Left cardiac atrium (tissue), 4 donors: ENCODE results near the gene OVOL1. TPM values are rescaled to one million over a fixed set of nuclear protein-coding genes. Genes with fewer than 3 reads are reported as not detected.

Experiments used
- ATAC-seq, 2 donors: fragments of 200-7000 bp; cut with Tn5 transposase; one replicate each; pipeline ENCODE4 v1.9.1; 2020; ENCODE audit warnings: mild to moderate bottlenecking in 2 of 2, moderate library complexity in 2 of 2
- DNase-seq: peaks from one replicate; pipeline ENCODE4 v3.0.0-alpha.2; 2020
- intact Hi-C, 2 donors: fragments of 100-400 bp; cut with DNase I; formaldehyde crosslinking; loops; one replicate each; pipeline versions ENCODE4 v1.14.1 to v1.15.1; 2022 to 2023
- total RNA-seq, 2 donors: library from RNA; stranded (reverse); fragmentation: NEBNext Ultra II Directional; extraction: Animal tissue kit (Norgen Biotek cat#: 25700); gene quantifications; one replicate each; pipeline ENCODE4 v1.2.1, GENCODE V29; 2021
- donor health status: DM: no; HTN: yes; CAD: no.
- donor health status: DM: no; HTN: yes; CAD: no; lungs with severe emphysema.
- donor health status: DM: yes; HTN: yes; CAD: no.
- donor health status: Dilated cardiomyopathy.

OVOL1 gene
- total RNA-seq, 2 donors from 2014 or later, result not detected

DNA sequence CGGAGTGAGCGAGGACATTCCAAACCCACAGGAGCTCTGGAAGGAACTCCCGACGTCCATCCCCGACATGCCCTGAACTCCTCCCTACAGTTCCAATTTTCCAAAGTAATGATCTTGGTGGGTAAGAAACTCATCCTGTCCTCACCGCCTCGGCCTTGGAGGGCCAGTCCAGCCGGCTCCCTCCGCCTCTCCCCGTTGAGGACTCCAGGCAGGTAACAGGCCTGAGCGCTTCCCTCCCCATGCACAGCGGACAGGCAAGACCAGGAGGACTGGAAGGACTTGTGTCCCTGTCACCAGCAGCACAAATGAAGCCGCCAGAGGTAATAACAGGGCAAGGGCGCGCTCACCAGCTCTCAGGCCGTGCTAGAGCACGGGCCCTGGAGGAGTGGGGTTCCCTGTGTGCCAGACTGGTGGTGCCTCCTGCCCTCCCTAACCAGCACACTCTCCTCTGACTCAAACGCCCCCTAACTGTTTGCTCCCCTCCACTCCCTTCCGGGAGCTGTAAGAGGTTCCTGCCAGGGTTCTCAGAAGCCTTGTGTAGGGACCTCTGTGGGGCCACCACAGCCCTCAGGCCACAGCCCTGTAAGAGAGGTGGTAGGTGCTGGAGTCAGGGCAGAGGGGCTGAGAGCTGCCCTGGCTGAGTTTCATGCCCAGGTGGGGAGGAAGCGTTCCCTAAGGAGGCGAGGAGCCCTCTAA, 17.1 kb downstream of the OVOL1 start:
- ATAC-seq (no peak), DNase-seq (no peak)
- intact Hi-C loops, result no loop called here

DNA sequence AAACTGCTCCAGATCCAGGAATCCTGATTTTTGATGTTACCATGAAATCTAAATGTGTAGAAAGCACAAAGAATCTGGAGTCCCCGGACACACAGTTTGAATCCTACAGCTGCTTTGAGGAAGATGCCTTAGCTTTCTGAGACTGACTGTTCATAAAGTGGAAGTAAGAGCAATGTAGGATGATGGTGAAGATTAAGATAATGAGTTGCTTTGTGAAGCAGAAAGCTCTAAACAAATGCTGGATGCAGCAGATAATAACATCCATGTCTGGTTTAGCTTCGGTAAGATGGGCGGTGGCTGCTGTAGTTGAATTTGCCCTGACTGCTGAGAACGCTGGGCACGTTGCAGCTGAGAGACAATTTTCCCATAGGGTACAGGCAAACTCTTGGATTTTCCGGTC, 20.1 kb downstream of the OVOL1 start:
- ATAC-seq (no peak), DNase-seq (no peak)
- intact Hi-C loops, result no loop called here

DNA sequence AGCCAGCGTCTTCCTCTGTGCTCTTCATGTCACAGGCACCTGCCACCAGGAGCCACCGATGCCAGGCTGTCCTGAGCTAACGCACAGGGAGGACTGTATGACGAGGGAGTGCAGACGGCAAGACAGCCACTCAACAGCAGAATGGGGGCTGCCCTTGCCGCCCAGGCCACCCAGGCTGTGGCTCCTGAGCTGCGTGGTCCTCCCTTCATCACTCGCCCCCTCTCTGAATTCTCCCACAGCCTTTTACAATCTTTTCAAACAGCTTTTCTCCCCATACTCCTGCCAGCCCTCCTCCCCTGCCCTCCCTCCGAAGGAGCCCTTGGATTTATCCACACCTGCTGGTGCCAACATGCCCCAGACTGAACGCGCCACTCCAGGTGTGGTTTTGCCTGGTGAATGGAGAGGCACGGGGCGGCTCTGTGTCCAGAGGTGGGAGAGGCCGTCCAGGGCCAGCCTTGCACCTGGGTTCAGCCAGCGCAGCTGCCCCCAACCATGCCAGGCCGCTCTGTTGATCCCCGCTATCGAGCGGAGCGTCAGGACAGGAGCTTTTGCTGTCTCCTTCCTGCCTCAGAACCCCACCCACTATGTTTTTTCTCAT, 22.0 kb downstream of the OVOL1 start:
- intact Hi-C loops, result no loop called here
- ATAC-seq, result no peak
- DNase-seq, result no peak

DNA sequence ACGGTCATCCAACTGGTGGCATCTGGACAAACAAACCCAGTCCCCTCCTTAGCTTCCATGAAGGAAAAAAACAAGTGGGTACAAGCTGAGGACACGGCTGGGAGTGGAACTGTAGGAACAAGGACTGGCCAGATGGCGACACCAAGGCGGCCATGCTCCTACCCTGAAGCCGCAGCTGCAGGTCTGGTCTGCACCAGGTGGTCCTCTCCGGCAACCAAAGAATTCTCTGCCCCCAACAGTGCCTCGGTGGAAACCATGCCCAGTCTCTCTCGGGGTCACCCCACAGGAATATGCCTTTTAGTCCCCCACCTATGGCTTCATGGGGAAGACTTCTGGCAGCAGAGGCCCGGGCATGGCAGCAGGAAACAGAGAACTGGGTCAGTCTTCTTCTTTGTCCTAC, 22.6 kb downstream of the OVOL1 start:
- ATAC-seq (no peak), DNase-seq (no peak)
- intact Hi-C loops, result no loop called here

DNA sequence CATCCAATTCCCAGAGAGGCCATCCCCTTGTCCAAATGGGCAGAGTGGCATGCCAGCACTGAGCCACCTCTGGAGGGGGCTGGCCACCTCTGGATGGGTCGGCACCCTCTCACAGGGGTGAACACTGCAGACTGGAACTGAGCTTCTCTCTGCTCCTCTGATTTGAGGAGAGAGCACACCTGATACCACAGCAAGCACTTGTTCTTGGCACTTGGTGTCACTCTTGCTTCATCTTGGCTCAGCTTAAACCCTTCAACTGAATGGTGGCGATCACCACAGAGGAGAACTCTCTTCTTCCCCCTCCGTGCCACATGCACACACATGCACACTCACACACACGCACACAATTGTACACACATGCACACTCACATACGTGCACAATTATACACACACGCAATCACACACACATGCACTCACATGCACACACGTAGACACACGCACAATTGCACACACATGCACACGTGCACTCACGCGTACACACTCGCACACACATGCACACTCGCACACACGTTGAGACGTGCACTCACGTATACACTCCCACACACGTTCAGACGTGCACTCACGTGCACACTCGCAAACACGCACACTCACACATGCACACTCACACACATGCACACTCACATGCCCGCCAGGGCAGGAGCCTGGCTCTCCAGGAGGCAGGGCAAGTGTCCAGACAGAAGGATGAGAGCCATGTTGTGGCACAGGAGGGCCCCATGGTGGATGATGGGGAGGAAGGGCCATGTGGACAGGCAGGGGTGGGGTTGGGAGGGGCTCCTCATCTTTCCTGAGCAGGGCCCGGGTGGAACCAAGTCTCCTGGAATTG, 23.4 kb downstream of the OVOL1 start:
- peak in 1 of 2 donors; percentile 31 for ATAC-seq
- intact Hi-C loops, result no loop called here
- no peak for DNase-seq

DNA sequence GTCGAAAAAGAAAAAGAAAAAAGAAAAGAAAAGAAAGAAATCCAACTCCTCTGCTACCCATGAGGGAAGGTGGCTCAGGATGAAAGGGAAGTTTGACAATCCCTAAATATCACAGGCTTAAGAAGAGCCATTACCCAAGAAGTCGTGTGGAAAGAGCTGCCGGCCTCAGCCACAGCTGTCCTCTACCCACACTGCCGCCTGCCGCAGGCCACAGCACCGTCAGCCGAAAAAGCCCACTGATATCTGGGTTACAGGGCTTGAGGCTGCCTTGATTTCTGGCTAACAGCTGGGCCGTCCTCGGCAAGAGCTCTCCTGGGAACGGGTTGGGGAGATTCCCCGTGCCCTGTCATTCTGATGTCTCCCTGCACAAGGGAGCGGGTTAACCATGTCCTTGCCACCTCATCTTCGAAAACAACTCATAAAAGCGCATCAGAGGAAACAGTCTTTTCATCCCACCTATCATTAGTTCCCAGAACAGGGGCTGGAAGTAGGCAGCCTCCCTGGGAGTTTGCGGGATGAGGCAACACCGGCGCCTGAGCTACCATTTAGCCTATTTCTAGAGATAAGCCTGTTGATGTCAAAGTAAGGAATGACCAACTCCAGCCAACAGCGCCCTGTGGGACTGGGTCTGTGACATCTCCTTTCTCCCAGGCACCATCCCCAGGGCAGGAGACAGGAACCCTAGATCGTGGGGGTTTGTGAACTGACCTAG, 25.1 kb downstream of the OVOL1 start:
- DNase-seq, result no peak
- peak in 1 of 2 donors; percentile 76 for ATAC-seq
- intact Hi-C loops, result no loop called here

DNA sequence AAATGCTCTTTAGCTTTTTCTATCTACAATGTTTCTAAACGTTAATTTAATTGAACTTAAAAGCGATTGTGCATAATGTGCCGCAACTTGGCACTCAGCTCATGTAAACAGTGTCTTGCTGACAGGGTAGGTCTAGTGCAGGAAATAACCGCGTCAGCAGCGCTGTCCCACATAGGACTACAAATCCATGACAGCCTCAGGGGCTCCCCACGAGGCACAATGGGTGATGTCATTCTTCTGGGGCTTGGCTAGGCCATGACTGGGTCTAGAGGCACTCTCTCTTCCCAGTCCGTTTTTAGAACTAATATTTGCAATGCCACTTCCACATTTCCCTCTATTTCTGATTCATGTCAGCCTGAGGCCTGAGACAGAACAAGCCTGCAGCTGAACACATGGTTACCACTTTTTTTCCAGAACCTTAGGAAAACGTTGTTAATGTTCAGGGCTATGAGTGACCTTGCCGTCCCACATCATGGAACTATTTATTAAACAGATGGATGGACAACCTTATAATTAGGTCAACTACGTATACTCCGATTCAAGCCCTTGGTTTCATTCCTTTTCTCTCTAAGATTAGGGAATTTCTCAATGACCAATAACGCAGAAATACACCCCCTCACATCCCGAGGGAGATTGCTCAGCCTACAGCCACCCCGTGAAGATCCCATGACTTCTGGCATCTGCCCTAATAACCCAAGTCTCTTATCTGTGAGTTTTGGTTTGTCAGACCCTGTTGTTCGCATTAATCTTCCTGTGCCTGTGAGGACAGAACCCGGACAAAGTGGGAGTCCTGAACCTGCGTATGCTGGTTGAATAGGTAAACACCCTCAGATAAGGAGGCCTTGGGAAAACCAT, 27.5 kb downstream of the OVOL1 start:
- no peak for DNase-seq
- peak; percentile 18 to 23 for ATAC-seq

DNA sequence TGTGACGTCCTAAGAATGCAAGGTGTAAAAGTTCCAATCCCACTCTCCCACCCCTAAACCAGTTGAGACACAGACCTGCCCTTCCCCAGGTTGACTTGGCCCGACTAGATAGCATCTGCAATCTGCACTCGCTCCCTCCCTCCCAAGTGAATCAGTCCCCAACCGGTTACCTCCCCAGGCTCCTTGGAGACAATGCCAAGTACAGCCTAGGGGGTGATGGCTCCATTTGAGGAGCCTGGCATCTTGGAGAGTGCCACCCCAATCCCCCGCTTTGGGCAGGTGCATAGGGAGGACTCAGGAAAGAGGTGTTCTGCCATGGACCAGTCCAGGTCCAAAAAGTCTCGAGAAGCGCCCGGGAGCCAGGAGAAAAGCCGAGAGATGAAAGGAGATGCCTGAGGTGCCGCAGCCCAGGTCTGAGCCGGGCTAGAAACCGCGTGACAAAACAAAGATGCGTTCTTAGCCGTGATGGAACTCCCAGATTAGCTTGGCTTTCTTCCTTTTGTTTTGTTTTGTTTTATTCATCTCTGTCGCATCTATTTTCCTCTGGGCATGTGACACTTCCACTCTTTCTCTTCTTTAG, 28.2 kb downstream of the OVOL1 start:
- DNase-seq, result no peak
- intact Hi-C loops, result loop anchor here (5.0 kb wide), 2 partner anchors 33 to 188 kb away; partner anchors contain the start of gene AP5B1 (in 1 of the 2)
- no peak for ATAC-seq

More for the DNA sequence above, 27.5 kb downstream of the OVOL1 start:
- intact Hi-C loops, result no loop called here

DNA sequence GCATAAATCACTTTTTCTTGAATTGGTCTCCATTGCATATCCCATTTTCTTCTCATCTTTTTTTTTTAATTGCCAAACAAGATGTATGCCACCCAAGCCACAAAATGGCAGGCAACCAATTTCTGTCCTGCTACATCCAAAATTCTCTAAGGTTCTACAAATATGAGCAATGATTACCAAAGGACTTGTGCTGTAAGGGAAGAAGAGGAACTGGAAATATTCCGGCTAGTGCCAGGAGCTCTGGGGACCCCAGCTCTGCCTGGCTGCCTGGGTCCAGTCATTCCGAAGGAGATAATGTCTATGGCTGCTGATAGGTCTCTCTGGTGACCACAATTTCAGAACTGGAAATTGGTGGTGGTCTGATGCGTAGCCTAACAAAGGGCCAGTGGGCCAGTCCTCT, 29.8 kb downstream of the OVOL1 start:
- ATAC-seq (no peak), DNase-seq (no peak)
- intact Hi-C loops, result loop anchor here (2.0 to 5.0 kb wide), 3 partner anchors 34 to 189 kb away; partner anchors contain the start of genes AP5B1 (in 1 of the 2) and KAT5 (in 1 of the 2)

DNA sequence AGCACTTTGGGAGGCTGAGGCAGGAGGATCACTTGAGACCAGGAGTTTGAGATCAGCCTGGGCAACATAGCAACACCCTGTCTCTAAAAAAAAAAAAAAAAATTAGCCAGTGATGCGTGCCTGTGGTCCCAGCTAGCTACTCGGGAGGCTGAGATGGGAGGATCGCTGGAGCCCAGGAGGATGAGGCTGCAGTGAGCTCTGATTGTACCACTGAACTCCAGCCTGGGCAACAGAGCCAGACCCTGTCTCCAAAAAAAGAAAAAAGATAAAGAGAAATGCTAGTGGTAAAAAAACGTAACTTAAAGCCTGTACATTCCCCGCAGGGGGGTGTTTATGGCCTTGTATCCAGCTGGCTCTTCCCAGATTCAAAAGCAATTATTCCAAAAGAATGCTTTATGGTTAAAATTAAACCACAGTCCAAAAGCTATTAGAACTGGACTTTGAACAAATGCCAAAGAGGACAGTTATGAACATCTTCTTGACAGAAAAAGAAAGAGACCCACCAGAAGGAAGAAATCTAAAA, 30.5 kb downstream of the OVOL1 start:
- intact Hi-C loops, result loop anchor here (2.0 to 5.0 kb wide), 3 partner anchors 35 to 190 kb away; partner anchors contain the start of genes AP5B1 (in 1 of the 2) and KAT5 (in 1 of the 2)
- no peak for DNase-seq
- ATAC-seq, result no peak

DNA sequence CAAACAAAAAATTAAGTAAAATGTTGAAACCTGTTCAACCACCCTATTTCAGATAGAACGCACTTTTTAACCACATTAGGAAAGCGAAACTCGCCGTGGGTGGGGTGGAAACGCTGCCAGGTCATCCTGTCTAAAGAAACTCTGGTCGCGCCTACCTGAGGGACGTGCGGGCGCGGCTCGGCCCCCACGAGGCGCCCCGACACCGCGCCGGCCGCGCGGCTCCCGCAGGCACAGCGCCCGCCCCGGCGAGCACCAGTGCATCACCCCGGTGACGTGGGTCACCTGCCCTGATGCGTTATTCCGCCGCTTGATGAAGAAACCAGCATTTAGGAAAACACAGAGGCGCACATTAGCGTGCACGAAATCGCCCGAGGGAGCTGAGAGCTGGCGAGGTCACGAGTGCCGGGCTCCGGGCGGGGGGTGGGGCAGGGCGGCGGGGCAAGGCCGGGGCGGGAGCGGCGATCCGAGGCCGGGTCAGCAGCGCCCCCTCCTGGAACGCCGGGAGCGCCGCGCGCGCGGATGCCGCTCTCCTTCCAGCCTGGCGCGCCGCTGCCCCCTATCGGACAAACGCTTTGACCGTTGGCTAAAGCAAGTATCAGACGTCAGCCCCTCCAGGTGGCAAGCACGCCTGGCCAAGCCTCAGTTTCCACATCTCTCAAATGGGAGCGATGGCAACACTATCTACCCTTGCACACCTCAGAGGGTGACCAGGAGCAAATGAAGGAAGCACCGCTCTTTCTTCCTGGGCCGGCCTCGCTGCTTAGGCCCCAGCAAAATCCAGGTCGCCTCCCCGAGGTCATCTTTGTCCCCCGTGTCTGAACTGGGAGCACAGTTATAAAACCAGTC, 31.2 kb downstream of the OVOL1 start:
- intact Hi-C loops, result loop anchor here (2.0 to 5.0 kb wide), 3 partner anchors 36 to 191 kb away; partner anchors contain the start of genes AP5B1 (in 1 of the 2) and KAT5 (in 1 of the 2)
- ATAC-seq, result peak; percentile 95 to 98
- peak; percentile 95 for DNase-seq

DNA sequence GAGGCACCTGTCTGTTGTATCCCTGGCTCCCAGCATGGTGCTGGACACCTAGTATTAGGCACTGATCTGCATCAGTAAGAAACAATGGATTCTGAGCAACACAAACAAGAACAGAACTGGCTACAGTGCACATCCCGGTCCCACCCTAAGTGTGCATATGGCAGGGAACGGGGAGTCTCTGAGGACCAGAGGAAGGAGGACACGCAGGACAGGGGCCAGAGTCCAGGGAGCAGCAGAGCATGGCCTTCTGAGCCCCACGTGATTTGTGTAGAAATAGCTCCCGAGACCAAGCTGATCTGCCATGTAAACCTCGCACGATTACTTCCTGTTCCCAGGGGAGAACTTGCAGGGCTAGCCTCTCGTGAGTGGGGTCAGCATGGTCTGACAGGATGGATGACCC, 34.2 kb downstream of the OVOL1 start:
- ATAC-seq (no peak), DNase-seq (no peak)
- intact Hi-C loops, result loop anchor here in 1 of 2 donors (10.0 kb wide), 1 partner anchor 116 kb away; no protein-coding TSS in a partner anchor

DNA sequence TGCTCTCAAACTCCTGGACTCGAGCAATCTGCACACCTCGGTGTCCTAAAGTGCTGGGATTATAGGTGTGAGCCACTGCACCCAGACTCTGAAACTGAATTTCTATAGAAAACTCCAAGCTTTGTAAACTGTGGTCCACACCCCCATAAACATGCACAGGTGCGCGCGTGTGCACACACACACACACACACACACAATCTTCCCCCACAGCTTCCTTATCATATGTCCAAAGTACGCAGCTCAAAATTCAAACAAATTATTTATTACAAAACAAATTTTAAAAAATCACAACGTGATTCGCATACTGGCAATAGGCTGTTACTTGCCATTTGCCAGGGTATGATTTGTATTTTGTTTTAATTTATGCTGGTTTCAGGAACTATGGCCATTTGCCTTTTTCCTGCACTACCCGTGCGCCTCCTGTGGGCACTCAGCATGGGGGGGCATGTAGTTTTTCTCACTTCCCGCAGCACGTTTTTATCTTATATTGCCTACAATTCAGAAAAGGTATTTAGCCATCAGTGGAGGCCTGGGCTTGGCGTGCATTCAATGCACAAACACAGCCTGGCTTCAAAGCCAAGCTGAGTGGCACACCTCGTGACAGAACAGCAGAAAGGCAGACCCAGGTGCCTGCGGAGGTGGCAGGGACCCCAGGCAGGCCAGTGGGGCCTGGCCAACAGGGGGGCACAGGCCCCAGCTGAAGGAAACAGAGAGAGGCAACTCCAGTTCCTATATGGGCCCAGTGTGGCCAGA, 36.1 kb downstream of the OVOL1 start:
- ATAC-seq (no peak), DNase-seq (no peak)
- intact Hi-C loops, result loop anchor here in 1 of 2 donors (10.0 kb wide), 1 partner anchor 118 kb away; no protein-coding TSS in a partner anchor

DNA sequence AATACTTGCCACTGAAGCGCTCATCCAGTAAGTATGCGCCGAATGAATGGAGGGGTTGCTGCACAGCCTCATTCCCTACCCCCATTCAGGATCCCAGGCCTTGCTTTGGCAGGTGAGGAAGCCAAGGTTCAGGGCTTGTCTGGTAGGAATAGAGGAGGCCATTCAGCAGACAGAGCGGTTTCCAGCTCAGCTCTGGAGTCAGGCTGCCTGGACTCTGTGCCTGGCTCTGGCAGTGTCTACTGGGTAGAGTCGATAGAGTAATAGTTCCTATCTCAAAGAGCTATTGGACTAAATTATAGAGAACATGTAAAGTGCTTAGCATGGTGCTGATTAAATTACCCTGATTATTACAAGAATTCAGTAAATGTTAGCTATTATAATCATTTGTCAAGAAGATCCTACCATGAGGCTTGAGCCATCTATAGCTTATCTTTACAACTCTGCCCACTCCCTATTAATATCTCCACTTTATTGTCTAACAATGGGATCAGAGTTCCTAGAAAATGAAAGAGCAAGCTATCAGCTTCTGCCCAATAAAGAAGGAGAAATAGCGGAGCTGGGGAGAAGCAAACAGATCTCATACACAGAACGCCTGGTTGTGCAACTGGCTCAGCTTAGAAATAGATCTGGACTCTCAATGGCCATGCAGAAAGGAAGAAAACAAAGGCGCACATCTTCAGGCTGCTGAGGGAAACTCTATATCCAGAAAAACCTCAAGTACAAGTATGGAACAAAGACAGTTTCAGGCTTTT, 40.3 kb downstream of the OVOL1 start:
- intact Hi-C loops, result loop anchor here in 1 of 2 donors (10.0 kb wide), 1 partner anchor 122 kb away; no protein-coding TSS in a partner anchor
- no peak for DNase-seq
- no peak for ATAC-seq

DNA sequence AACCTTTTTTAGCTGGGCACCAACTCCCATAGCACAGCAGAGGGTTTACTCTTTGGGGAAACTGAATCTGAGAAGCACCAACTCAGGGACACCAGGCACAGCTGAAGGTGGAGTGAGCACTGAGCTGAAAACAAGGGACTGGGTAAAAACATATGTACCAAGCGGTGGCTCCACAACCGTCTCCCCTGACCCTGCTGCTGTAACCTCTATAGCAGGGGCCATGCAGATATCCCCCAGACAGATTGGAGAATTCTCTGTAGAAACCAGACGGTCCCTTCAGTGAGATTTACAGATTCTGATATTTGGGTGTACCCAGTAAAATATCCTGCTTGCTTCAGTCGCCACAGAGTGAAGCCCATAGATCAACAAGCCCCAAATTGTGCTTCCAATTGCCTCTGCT, 42.6 kb downstream of the OVOL1 start:
- intact Hi-C loops, result loop anchor here in 1 of 2 donors (10.0 kb wide), 1 partner anchor 125 kb away; no protein-coding TSS in a partner anchor
- ATAC-seq (no peak), DNase-seq (no peak)
